ENCODE data around the gene ENOX1. TPM values are rescaled to one million over a fixed set of nuclear protein-coding genes. Genes with fewer than 3 reads are reported as not detected.
A peak's percentile ranks its signal among the peaks of the same experiment; 100 is the strongest.

The ENOX1 gene
- total RNA-seq, 2 donors from 2014 or later = 0.22 to 1.4 TPM

- H3K4me3 ChIP-seq = no peak overlapping the region
- no peak for TF ChIP-seq CTCF (IDR thresholded peaks at IDR 0.05)
- H3K9ac ChIP-seq (ENCODE audit: low read depth in 2 of 2, low read length in 2 of 2) = no peak overlapping the region
- DNase-seq = no peak
- intact Hi-C loops (cut with DNase I) = no loop called here
- H3K9me3 ChIP-seq = no peaks in the 10 kb centered on the region
- no peaks in the 10 kb centered on the region for H3K27me3 ChIP-seq
- no peaks in the 10 kb centered on the region for H3K4me1 ChIP-seq
- no peak overlapping the region for H3K27ac ChIP-seq
- H3K36me3 ChIP-seq = no peaks in the 10 kb centered on the region
Measured at GRCh38 chr13:43492311-43492710, 294.5 kb downstream of the ENOX1 start.

- no peak overlapping the region for H3K27ac ChIP-seq
- intact Hi-C loops (cut with DNase I) = no loop called here
Measured at GRCh38 chr13:43489233-43489632, 297.5 kb downstream of the ENOX1 start.

DNA sequence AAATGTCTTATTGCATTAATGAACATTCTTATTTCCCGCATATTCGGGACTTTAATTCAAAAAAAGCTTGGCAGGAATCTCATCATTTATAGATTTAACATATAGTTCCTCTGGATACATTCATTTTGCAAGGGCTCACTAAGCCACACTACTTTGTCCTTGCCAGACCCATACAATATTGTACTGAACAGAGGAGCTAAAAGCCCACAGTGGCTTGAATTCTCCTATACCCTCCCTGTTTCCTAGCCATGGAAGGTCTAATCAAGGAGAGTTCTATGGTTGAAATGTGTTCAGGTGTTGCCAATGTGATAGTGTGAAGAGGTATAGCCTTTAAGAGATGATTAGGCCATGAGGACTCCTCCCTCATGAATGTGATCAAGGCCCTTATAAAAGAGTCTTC is 298.9 kb downstream of the ENOX1 start:
- H3K4me1 ChIP-seq = no peaks in the 10 kb centered on the region
- H3K4me3 ChIP-seq = no peak overlapping the region
- intact Hi-C loops (cut with DNase I) = no loop called here
- H3K27ac ChIP-seq = no peak overlapping the region
- H3K36me3 ChIP-seq = no peaks in the 10 kb centered on the region
- no peak overlapping the region for H3K9ac ChIP-seq (ENCODE audit: low read depth in 2 of 2, low read length in 2 of 2)
- no peak for TF ChIP-seq CTCF (IDR thresholded peaks at IDR 0.05)
- no peaks in the 10 kb centered on the region for H3K27me3 ChIP-seq
- DNase-seq = no peak
- H3K9me3 ChIP-seq = no peaks in the 10 kb centered on the region

More at GRCh38 chr13:43489233-43489632, 297.5 kb downstream of the ENOX1 start:
- Histone ChIP-seq H3K9me3 (no peaks in the 10 kb centered on the region), H3K9ac (ENCODE audit: low read depth in 2 of 2, low read length in 2 of 2) (no peak overlapping the region), H3K4me3 (no peak overlapping the region), H3K4me1 (no peaks in the 10 kb centered on the region), H3K27me3 (no peaks in the 10 kb centered on the region), H3K36me3 (no peaks in the 10 kb centered on the region)
- no peak for TF ChIP-seq CTCF (IDR thresholded peaks at IDR 0.05)
- DNase-seq = peak; percentile 18

DNA sequence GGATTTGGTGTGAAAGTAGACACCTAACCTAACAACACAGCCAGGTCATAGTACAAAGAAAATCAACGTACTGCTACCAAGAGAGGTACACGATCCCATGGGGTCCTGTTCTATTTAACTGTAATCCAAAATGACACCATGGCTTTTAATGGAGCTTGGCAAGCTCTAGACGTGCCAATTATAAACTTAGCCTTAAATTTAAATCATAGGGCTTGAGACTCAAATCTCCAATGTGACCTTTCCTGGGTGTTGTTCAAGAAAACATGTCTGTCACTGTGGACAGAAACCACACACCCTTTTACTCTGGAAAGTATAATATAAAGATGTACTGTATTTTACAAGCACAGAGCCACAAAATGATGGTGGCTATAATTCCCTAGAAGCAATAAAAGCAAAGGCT is 299.3 kb downstream of the ENOX1 start:
- no peak for DNase-seq
- Histone ChIP-seq H3K36me3 (no peaks in the 10 kb centered on the region), H3K9ac (ENCODE audit: low read depth in 2 of 2, low read length in 2 of 2) (no peak overlapping the region), H3K4me1 (no peaks in the 10 kb centered on the region), H3K9me3 (no peaks in the 10 kb centered on the region), H3K27me3 (no peaks in the 10 kb centered on the region), H3K4me3 (no peak overlapping the region), H3K27ac (no peak overlapping the region)
- no peak for TF ChIP-seq CTCF (IDR thresholded peaks at IDR 0.05)
- intact Hi-C loops (cut with DNase I) = no loop called here

GRCh38 chr13:43484432-43485225 is 302.1 kb downstream of the ENOX1 start:
- no peak overlapping the region for H3K27ac ChIP-seq
- DNase-seq = no peak

More at GRCh38 chr13:43484432-43485225, 302.1 kb downstream of the ENOX1 start:
- Histone ChIP-seq H3K4me3 (no peak overlapping the region), H3K27me3 (no peaks in the 10 kb centered on the region), H3K9ac (ENCODE audit: low read depth in 2 of 2, low read length in 2 of 2) (no peak overlapping the region), H3K9me3 (no peaks in the 10 kb centered on the region), H3K4me1 (no peaks in the 10 kb centered on the region), H3K36me3 (no peaks in the 10 kb centered on the region)
- no peak for TF ChIP-seq CTCF (IDR thresholded peaks at IDR 0.05)
- intact Hi-C loops (cut with DNase I) = no loop called here

All from colonic mucosa (tissue), 4 donors.